Thyroid gland (tissue), 4 donors: ENCODE results near the gene KREMEN2. TPM values are rescaled to one million over a fixed set of nuclear protein-coding genes. Genes with fewer than 3 reads are reported as not detected.

Experiments
- DNase-seq, 2 donors: peaks; one replicate each; pipeline ENCODE4 v3.0.0-alpha.2; 2019
- H3K27ac ChIP-seq, 3 donors: fragments of 200-600 bp; sonication (generic); 1 replicate in 2 of 3; 2 replicates in 1 of 3; pipeline ENCODE4 v1.5.1; 2016 to 2019; ENCODE audit warnings: mild to moderate bottlenecking in 1 of 3, moderate library complexity in 1 of 3
- H3K27me3 ChIP-seq: fragments of 200-600 bp; sonication (generic); one replicate; pipeline ENCODE4 v1.5.1; 2019
- H3K36me3 ChIP-seq, 2 donors: fragments of 200-600 bp; sonication (generic); one replicate each; pipeline ENCODE4 v1.5.1; 2016 to 2019
- H3K4me1 ChIP-seq, 2 donors: fragments of 200-600 bp; sonication (generic); one replicate each; pipeline ENCODE4 v1.5.1; 2017 to 2019
- H3K4me3 ChIP-seq, 3 donors: fragments of 200-600 bp; sonication (generic); replicated peaks in 1 of 3; 1 replicate in 2 of 3; 2 replicates in 1 of 3; pipeline ENCODE4 v1.5.1; 2016; ENCODE audit warnings: mild to moderate bottlenecking in 1 of 3
- H3K9me3 ChIP-seq: fragments of 200-600 bp; sonication (generic); one replicate; pipeline ENCODE4 v1.5.1; 2017
- CTCF ChIP-seq, 6 experiments: fragments of 200-600 bp in 3 of 6; fragments of 450-650 bp in 3 of 6; sonication (generic) in 3 of 6; IDR thresholded peaks; one replicate each; pipeline ENCODE4 v1.5.1; 2016 to 2019; ENCODE audit warnings: antibody characterized with exemption in 6 of 6, mild to moderate bottlenecking in 2 of 6, inconsistent platforms in 1 of 6, moderate library complexity in 1 of 6
- POLR2A ChIP-seq, 2 donors: fragments of 450-650 bp; IDR thresholded peaks; one replicate each; pipeline ENCODE4 v1.6.1; 2017; ENCODE audit warnings: antibody characterized with exemption in 2 of 2, mild to moderate bottlenecking in 2 of 2, moderate library complexity in 1 of 2
- WGBS, 2 donors: methylation state at CpG; one replicate each; pipeline ENCODE4 v1.1.5; 2017; 5-methylcytosine and 5-hydroxymethylcytosine counted together
- intact Hi-C: fragments of 100-400 bp; cut with DNase I; formaldehyde crosslinking; loops from one replicate; pipeline ENCODE4 v1.15.1; 2023
- total RNA-seq, 4 donors: library from RNA; depleted of rRNA; stranded (reverse); fragments of >200 nt; gene quantifications; one replicate each; pipeline ENCODE4 v1.2.3, GENCODE V29; 2016

KREMEN2 gene
- total RNA-seq, 4 donors from 2014 or later: not detected

- no peak overlapping the region for H3K4me3 ChIP-seq
- no peak for DNase-seq
- H3K27me3 ChIP-seq: peaks cover 47% of the 10 kb centered on the region
- peaks cover 27 to 35% of the 10 kb centered on the region in 2 donors for H3K4me1 ChIP-seq
- H3K9me3 ChIP-seq: no peaks in the 10 kb centered on the region
- WGBS, 2 donors: 30 to 35% methylated on average over 16 to 17 of the region's 28 CpGs
- H3K27ac ChIP-seq: no peak overlapping the region
- no peaks in the 10 kb centered on the region for H3K36me3 ChIP-seq
- intact Hi-C loops: no loop called here
- no peak for TF ChIP-seq POLR2A (IDR thresholded peaks at IDR 0.05)
- TF ChIP-seq CTCF (IDR thresholded peaks at IDR 0.05): no peak
These were observed 1.6 kb upstream of the KREMEN2 start for GRCh38 chr16:2962334-2963073.

- Histone ChIP-seq H3K36me3 (no peaks in the 10 kb centered on the region), H3K27ac (no peak overlapping the region), H3K27me3 (peaks cover 47% of the 10 kb centered on the region), H3K4me3 (no peak overlapping the region), H3K9me3 (no peaks in the 10 kb centered on the region), H3K4me1 (peaks cover 28 to 40% of the 10 kb centered on the region in 2 donors)
- DNase-seq: no peak
- intact Hi-C loops: no loop called here
- no peak for TF ChIP-seq POLR2A (IDR thresholded peaks at IDR 0.05)
- TF ChIP-seq CTCF (IDR thresholded peaks at IDR 0.05): no peak
- 10 to 15% methylated on average over 2 to 4 of the region's 40 CpGs for WGBS, 2 donors
These were observed 877 bp upstream of the KREMEN2 start for GRCh38 chr16:2963074-2963722.

GRCh38 chr16:2964475-2965336 is 631 bp downstream of the KREMEN2 start:
- Histone ChIP-seq H3K4me1 (peaks cover 37 to 49% of the 10 kb centered on the region in 2 donors), H3K4me3 (peak overlapping the region in 1 of 3 donors; percentile 17), H3K9me3 (no peaks in the 10 kb centered on the region), H3K27ac (no peak overlapping the region), H3K36me3 (no peaks in the 10 kb centered on the region), H3K27me3 (peaks cover 47% of the 10 kb centered on the region)
- TF ChIP-seq CTCF (IDR thresholded peaks at IDR 0.05) (no peak), POLR2A (IDR thresholded peaks at IDR 0.05) (no peak)
- intact Hi-C loops: no loop called here
- peak; percentile 20 to 23 for DNase-seq
- WGBS, 2 donors: 0% methylated on average over 3 to 6 of the region's 68 CpGs

- WGBS, 2 donors: 48 to 63% methylated on average over 16 to 31 of the region's 39 CpGs
- H3K27ac ChIP-seq: no peak overlapping the region
- H3K36me3 ChIP-seq: no peaks in the 10 kb centered on the region
- H3K4me3 ChIP-seq: no peak overlapping the region
- peaks cover 47% of the 10 kb centered on the region for H3K27me3 ChIP-seq
- no peaks in the 10 kb centered on the region for H3K9me3 ChIP-seq
- no peak for TF ChIP-seq POLR2A (IDR thresholded peaks at IDR 0.05)
- no peak for TF ChIP-seq CTCF (IDR thresholded peaks at IDR 0.05)
- peaks cover 43 to 56% of the 10 kb centered on the region in 2 donors for H3K4me1 ChIP-seq
- no peak for DNase-seq
- intact Hi-C loops: no loop called here
These were observed 2.1 kb downstream of the KREMEN2 start for GRCh38 chr16:2966043-2966807.
